Right lobe of liver (tissue), 4 donors: Measurements from ENCODE around the gene BACH2.

Source experiments
- POLR2A ChIP-seq: fragments of 450-650 bp; IDR thresholded peaks from one replicate; pipeline ENCODE4 v1.6.1; 2017; ENCODE audit warnings: antibody characterized with exemption, mild to moderate bottlenecking
- TF ChIP-seq, protein P1 (sequence below), 4 donors: fragments of 200-600 bp in 3 of 4; fragments of 450-650 bp in 1 of 4; IDR thresholded peaks; one replicate each; pipeline versions ENCODE4 v1.5.1 to v1.8.0; 2016 to 2022; ENCODE audit warnings: antibody characterized with exemption in 4 of 4, mild to moderate bottlenecking in 2 of 4
- donor health status: DM: no; HTN: no; CAD: no.
- donor health status: DM: no; HTN: no; CAD: no.
- donor health status: DM: no; HTN: yes; CAD: no.

DNA sequence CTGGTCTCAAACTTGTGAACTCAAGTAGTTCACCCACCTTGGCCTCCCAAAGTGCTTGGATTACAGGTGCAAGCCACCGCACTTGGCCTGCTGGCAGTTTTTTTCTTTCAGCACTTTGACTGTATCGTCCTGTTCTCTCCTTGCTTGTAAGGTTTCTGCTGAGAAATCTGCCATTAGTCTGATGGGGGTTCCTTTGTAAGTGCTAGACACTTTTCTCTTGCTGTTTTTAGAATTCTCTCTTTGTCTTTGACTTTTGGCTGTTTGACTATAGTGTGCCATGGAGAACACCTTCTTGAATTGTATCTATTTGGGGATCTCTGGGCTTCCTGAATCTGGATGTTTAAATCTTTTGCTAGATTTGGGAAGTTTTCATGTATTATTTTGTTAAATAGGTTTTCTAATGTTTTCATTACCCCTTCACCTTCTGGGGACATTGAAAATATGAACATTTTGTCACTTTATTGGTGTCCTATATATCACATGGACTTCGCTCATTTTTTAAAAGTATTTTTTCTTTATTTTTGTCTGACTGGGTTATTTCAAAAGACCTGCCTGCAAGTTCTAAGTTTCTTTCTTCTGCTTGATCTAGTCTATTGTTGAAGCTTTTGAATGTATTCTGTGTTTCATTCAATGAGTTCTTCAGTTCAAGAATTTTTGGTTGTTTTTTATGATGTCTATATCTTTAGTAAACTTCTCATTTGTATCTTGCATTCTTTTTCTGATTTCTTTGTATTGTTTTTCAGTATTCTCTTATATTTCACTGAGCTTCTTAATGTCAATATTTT, 380.3 kb downstream of the BACH2 start:
- TF ChIP-seq, protein P1, sequence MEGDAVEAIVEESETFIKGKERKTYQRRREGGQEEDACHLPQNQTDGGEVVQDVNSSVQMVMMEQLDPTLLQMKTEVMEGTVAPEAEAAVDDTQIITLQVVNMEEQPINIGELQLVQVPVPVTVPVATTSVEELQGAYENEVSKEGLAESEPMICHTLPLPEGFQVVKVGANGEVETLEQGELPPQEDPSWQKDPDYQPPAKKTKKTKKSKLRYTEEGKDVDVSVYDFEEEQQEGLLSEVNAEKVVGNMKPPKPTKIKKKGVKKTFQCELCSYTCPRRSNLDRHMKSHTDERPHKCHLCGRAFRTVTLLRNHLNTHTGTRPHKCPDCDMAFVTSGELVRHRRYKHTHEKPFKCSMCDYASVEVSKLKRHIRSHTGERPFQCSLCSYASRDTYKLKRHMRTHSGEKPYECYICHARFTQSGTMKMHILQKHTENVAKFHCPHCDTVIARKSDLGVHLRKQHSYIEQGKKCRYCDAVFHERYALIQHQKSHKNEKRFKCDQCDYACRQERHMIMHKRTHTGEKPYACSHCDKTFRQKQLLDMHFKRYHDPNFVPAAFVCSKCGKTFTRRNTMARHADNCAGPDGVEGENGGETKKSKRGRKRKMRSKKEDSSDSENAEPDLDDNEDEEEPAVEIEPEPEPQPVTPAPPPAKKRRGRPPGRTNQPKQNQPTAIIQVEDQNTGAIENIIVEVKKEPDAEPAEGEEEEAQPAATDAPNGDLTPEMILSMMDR (IDR thresholded peaks at IDR 0.05): no peak
- TF ChIP-seq POLR2A: no peak
